Astrocyte of the spinal cord (primary cell): ENCODE results near the gene DGLUCY.
"Not testable (repeated sequence)": the region's sequence is repeated elsewhere in the genome, so short reads cannot be mapped to it uniquely, and the experiment has no call there.

Experiments
- DNase-seq: peaks from one replicate; pipeline ENCODE4 v3.0.0; 2011; ENCODE audit warnings: low read depth, low spot score
- H3K4me3 ChIP-seq: 2 replicates; pipeline ENCODE4 v1.5.1; 2011; ENCODE audit warnings: low read depth, mild to moderate bottlenecking, low read length, moderate library complexity
- in situ Hi-C: cut with HindIII; loops from 2 replicates; pipeline ENCODE4 v1.10.0; 2017; ENCODE audit warnings: low sequenced_read_pairs
- TF ChIP-seq, protein P1 (sequence below): IDR thresholded peaks from 2 replicates; pipeline ENCODE4 v1.5.1; 2012; ENCODE audit warnings: low read depth, mild to moderate bottlenecking, low read length, inconsistent platforms

Gene DGLUCY

GRCh38 chr14:91090743-91091142 lies 23.1 kb upstream of the DGLUCY start:
- DNase-seq = no peak
- TF ChIP-seq, protein P1, sequence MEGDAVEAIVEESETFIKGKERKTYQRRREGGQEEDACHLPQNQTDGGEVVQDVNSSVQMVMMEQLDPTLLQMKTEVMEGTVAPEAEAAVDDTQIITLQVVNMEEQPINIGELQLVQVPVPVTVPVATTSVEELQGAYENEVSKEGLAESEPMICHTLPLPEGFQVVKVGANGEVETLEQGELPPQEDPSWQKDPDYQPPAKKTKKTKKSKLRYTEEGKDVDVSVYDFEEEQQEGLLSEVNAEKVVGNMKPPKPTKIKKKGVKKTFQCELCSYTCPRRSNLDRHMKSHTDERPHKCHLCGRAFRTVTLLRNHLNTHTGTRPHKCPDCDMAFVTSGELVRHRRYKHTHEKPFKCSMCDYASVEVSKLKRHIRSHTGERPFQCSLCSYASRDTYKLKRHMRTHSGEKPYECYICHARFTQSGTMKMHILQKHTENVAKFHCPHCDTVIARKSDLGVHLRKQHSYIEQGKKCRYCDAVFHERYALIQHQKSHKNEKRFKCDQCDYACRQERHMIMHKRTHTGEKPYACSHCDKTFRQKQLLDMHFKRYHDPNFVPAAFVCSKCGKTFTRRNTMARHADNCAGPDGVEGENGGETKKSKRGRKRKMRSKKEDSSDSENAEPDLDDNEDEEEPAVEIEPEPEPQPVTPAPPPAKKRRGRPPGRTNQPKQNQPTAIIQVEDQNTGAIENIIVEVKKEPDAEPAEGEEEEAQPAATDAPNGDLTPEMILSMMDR = no peak
- in situ Hi-C loops = no loop called here
- no peak overlapping the region for H3K4me3 ChIP-seq

GRCh38 chr14:91092073-91092472 lies 21.8 kb upstream of the DGLUCY start:
- H3K4me3 ChIP-seq = no peak overlapping the region
- in situ Hi-C loops = no loop called here
- DNase-seq = no peak
- TF ChIP-seq, protein P1 = no peak

- in situ Hi-C loops, DNase-seq, H3K4me3 ChIP-seq: not testable (repeated sequence)
These were observed 20.0 kb upstream of the DGLUCY start for GRCh38 chr14:91093743-91094472.

- no peak overlapping the region for H3K4me3 ChIP-seq
- TF ChIP-seq, protein P1 = no peak
- in situ Hi-C loops = no loop called here
- no peak for DNase-seq
These were observed 19.1 kb upstream of the DGLUCY start for GRCh38 chr14:91094772-91095171.

- TF ChIP-seq, protein P1 = no peak
- H3K4me3 ChIP-seq = no peak overlapping the region
- DNase-seq = no peak
- in situ Hi-C loops = no loop called here
These were observed 18.7 kb upstream of the DGLUCY start for GRCh38 chr14:91095178-91095577.

DNA sequence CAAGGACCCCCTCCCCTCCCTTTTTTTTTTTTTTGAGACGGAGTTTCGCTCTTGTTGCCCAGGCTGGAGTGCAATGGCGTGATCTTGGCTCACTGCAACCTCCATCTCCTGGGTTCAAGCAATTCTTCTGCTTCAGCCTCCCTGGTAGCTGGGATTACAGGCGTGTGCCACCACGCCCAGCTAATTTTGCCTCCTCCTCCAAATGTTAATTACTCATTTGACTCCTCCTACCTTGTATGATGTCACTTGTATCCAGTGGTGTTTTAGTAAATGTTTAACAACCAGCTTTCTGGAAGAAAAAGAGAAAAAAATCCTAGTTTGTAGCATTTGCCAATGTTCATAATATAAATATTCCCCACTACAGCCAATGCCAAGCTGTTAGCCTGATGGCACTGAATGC lies 16.2 kb upstream of the DGLUCY start:
- in situ Hi-C loops, H3K4me3 ChIP-seq, DNase-seq: not testable (repeated sequence)

- H3K4me3 ChIP-seq = no peak overlapping the region
- TF ChIP-seq, protein P1 = no peak
- no peak for DNase-seq
- in situ Hi-C loops = no loop called here
These were observed 15.3 kb upstream of the DGLUCY start for GRCh38 chr14:91098591-91098990.

DNA sequence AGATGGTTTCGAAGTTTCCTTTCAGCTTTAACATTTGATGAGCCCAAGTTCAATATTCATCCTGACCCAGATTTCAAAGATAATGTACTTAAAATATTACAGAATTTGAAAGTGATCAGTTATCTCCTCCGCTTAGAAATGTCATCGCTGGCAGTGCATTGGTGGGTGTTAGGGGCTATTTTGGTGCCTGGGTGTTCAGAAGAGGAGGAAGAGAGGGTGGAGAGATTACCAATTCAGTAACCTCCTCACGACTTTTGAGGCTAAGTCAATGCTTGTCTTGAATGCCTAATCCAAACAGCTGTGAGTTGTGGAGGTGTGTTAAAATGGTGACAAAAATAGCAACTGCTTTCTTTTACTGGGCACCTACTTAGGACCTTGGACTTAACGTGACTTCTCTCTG lies 13.8 kb upstream of the DGLUCY start:
- no peak for DNase-seq
- in situ Hi-C loops = no loop called here
- no peak overlapping the region for H3K4me3 ChIP-seq
- TF ChIP-seq, protein P1 = no peak
